ENCODE measurements around the gene CMC2. TPM values are rescaled to one million over a fixed set of nuclear protein-coding genes. Genes with fewer than 3 reads are reported as not detected.

Gene CMC2
- total and polyA plus RNA-seq, 9 of the 15 experiments (the other 6 are each of a cell fraction or from before 2014, with no cell fraction given), result 122 to 501 (median 172) TPM

DNA sequence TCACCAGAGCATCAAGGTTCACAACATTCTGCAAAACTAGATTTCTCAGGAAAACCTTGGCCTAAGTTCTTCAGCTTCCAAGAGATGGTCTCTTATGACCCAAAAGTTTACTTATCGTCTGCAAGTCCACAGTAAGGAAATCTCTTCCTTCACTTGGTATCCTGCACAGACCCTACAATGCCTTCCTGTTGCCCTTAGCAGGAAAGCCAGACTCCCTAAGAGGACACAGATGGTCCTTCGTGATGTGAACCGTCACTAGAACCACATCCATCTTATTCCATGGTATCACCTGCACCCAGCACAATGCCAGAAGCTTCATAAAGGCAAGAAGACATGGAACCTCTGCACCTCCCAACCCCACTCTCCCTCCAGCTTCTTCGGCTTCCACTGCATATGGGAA, 34.1 kb downstream of the CMC2 start (continued):
- TF ChIP-seq, protein P1, sequence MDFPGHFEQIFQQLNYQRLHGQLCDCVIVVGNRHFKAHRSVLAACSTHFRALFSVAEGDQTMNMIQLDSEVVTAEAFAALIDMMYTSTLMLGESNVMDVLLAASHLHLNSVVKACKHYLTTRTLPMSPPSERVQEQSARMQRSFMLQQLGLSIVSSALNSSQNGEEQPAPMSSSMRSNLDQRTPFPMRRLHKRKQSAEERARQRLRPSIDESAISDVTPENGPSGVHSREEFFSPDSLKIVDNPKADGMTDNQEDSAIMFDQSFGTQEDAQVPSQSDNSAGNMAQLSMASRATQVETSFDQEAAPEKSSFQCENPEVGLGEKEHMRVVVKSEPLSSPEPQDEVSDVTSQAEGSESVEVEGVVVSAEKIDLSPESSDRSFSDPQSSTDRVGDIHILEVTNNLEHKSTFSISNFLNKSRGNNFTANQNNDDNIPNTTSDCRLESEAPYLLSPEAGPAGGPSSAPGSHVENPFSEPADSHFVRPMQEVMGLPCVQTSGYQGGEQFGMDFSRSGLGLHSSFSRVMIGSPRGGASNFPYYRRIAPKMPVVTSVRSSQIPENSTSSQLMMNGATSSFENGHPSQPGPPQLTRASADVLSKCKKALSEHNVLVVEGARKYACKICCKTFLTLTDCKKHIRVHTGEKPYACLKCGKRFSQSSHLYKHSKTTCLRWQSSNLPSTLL (IDR thresholded peaks at IDR 0.05), result no peak
- no peak for TF ChIP-seq ZNF780A (CRISPR knock-in tag; IDR thresholded peaks at IDR 0.05)
- no peak for TF ChIP-seq ZNF764 (CRISPR knock-in tag; IDR thresholded peaks at IDR 0.05; ENCODE audit: low read depth)

DNA sequence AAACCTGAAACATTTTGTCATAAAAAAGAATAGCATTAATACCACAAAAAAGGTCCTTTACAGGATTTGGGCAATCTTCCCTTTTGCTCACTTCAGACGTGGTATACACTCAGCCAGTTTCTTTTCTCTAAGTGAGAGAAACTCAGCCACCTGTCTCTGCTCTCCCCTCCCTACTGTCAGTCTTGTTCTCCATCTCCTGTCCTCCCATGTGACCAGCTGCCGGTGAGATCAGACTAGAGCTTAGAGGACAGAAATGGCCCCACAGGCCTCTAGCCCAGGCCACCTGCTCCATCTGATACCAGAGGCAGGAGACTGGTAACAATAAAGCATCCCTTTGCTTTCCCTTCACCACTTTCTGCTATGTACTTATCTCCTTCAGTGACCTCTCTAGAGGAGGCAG, 34.9 kb downstream of the CMC2 start:
- H3K4me2 ChIP-seq (ENCODE audit: insufficient read depth, low read length), result no peak overlapping the region
- no peaks in the 10 kb centered on the region for H3K9me1 ChIP-seq (ENCODE audit: control insufficient read depth, insufficient read depth, low read length)
- no peak overlapping the region for H2AFZ ChIP-seq (ENCODE audit: low read depth, low read length)
- 62% methylated on average over 2 of the region's 2 CpGs for WGBS (ENCODE audit: insufficient coverage, low coverage, missing lambda C conversion rate)
- no peak overlapping the region for H3K27ac ChIP-seq (ENCODE audit: extremely low read depth, low read depth, low read length)
- H3K9me3 ChIP-seq (replicated peaks; ENCODE audit: control insufficient read depth, insufficient read depth, low read depth, low read length), result no peaks in the 10 kb centered on the region
- no peaks in the 10 kb centered on the region for H4K20me1 ChIP-seq (replicated peaks; ENCODE audit: control insufficient read depth, insufficient read depth, low read length)
- DNase-seq (ENCODE audit: extremely low read depth in 1 of 4, low spot score in 3 of 4), result peak in 2 of 4 experiments; percentile 18 to 33
- no peak overlapping the region for H3K4me3 ChIP-seq
- no peak for FAIRE-seq
- intact Hi-C loops (cut with micrococcal nuclease) (no loop called here), in situ Hi-C loops (cut with MboI) (no loop called here)
- peak; percentile 35 for ATAC-seq
- peaks cover 40% of the 10 kb centered on the region for H3K36me3 ChIP-seq (ENCODE audit: control insufficient read depth, insufficient read depth, low read length)
- no TSS peak for BruUV-seq (replicated peaks)
- ChIA-PET CTCF (ENCODE audit: low intra/inter-chr PET ratio) (no interaction called here), POLR2A (interaction anchor here (1.1 to 1.2 kb wide), 3 partner anchors 9 to 15 kb away, joined by 3 to 5 read pairs (median 4); no protein-coding TSS in a partner anchor)
- no peaks in the 10 kb centered on the region for H3K27me3 ChIP-seq (ENCODE audit: control insufficient read depth in 2 of 2, insufficient read depth in 2 of 2, low read length in 2 of 2)
- no peaks in the 10 kb centered on the region; a peak in 1 of 5 replicates for H3K4me1 ChIP-seq (replicated peaks in 1 of 2; ENCODE audit: control insufficient read depth in 2 of 2, insufficient read depth in 2 of 2, low read length in 2 of 2)
- H3K9ac ChIP-seq (ENCODE audit: insufficient read depth in 1 of 2, low read depth in 2 of 2, low read length in 2 of 2), result no peak overlapping the region
- no peaks in the 10 kb centered on the region for H3K79me2 ChIP-seq (ENCODE audit: control insufficient read depth, insufficient read depth, low read length)
- no peak for TF ChIP-seq ZNF431 (CRISPR knock-in tag; IDR thresholded peaks at IDR 0.05)
- TF ChIP-seq DDX20 (tag; IDR thresholded peaks at IDR 0.05; ENCODE audit: low read depth), result no peak
- TF ChIP-seq, protein P2, sequence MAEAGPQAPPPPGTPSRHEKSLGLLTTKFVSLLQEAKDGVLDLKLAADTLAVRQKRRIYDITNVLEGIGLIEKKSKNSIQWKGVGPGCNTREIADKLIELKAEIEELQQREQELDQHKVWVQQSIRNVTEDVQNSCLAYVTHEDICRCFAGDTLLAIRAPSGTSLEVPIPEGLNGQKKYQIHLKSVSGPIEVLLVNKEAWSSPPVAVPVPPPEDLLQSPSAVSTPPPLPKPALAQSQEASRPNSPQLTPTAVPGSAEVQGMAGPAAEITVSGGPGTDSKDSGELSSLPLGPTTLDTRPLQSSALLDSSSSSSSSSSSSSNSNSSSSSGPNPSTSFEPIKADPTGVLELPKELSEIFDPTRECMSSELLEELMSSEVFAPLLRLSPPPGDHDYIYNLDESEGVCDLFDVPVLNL (CRISPR knock-in tag; IDR thresholded peaks at IDR 0.05; ENCODE audit: low read depth), result no peak
- TF ChIP-seq, protein P3, sequence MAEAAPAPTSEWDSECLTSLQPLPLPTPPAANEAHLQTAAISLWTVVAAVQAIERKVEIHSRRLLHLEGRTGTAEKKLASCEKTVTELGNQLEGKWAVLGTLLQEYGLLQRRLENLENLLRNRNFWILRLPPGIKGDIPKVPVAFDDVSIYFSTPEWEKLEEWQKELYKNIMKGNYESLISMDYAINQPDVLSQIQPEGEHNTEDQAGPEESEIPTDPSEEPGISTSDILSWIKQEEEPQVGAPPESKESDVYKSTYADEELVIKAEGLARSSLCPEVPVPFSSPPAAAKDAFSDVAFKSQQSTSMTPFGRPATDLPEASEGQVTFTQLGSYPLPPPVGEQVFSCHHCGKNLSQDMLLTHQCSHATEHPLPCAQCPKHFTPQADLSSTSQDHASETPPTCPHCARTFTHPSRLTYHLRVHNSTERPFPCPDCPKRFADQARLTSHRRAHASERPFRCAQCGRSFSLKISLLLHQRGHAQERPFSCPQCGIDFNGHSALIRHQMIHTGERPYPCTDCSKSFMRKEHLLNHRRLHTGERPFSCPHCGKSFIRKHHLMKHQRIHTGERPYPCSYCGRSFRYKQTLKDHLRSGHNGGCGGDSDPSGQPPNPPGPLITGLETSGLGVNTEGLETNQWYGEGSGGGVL (CRISPR knock-in tag; IDR thresholded peaks at IDR 0.05), result no peak
- no peak for TF ChIP-seq SIN3A (IDR thresholded peaks at IDR 0.05; ENCODE audit: borderline replicate concordance in 2 of 2, control insufficient read depth in 1 of 2, low read depth in 2 of 2, low read length in 2 of 2)
- peak; percentile 18; the same call in 1 of the 2 replicates for TF ChIP-seq POLR2A (conservative IDR thresholded peaks at IDR 0.05)
- 0 out of 2 replicates have a peak, but pooled peaks have one; percentile 15 for TF ChIP-seq SUPT5H (IDR thresholded peaks at IDR 0.05)
- TF ChIP-seq JUN (IDR thresholded peaks at IDR 0.05; ENCODE audit: borderline replicate concordance, low read depth, low read length), result no peak
- no peak for TF ChIP-seq JUN (CRISPR knock-in tag; IDR thresholded peaks at IDR 0.05; ENCODE audit: borderline replicate concordance)
- no peak for TF ChIP-seq ZNF586 (CRISPR knock-in tag; conservative IDR thresholded peaks at IDR 0.05)
- no peak for TF ChIP-seq FOXJ3 (CRISPR knock-in tag; IDR thresholded peaks at IDR 0.05)
- TF ChIP-seq PYGO2 (tag; IDR thresholded peaks at IDR 0.05), result no peak
- TF ChIP-seq GTF2A2 (tag; IDR thresholded peaks at IDR 0.05), result no peak
